Activated gamma-delta T cell treated with Interleukin-2 at 50 U/mL for 16 hours (primary cell): Measurements from ENCODE around the gene CEBPZ.
"Not testable (repeated sequence)": the region's sequence is repeated elsewhere in the genome, so short reads cannot be mapped to it uniquely, and the experiment has no call there.

Source experiments
- DNase-seq: peaks from one replicate; pipeline ENCODE4 v3.0.0-alpha.2; 2020

CEBPZ gene, protein sequence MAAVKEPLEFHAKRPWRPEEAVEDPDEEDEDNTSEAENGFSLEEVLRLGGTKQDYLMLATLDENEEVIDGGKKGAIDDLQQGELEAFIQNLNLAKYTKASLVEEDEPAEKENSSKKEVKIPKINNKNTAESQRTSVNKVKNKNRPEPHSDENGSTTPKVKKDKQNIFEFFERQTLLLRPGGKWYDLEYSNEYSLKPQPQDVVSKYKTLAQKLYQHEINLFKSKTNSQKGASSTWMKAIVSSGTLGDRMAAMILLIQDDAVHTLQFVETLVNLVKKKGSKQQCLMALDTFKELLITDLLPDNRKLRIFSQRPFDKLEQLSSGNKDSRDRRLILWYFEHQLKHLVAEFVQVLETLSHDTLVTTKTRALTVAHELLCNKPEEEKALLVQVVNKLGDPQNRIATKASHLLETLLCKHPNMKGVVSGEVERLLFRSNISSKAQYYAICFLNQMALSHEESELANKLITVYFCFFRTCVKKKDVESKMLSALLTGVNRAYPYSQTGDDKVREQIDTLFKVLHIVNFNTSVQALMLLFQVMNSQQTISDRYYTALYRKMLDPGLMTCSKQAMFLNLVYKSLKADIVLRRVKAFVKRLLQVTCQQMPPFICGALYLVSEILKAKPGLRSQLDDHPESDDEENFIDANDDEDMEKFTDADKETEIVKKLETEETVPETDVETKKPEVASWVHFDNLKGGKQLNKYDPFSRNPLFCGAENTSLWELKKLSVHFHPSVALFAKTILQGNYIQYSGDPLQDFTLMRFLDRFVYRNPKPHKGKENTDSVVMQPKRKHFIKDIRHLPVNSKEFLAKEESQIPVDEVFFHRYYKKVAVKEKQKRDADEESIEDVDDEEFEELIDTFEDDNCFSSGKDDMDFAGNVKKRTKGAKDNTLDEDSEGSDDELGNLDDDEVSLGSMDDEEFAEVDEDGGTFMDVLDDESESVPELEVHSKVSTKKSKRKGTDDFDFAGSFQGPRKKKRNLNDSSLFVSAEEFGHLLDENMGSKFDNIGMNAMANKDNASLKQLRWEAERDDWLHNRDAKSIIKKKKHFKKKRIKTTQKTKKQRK

GRCh38 chr2:37231241-37232130, at the start of gene CEBPZ, which contains the start of gene NDUFAF7:
TSS of gene CEBPZ (minus strand) at chr2:37231596. CDS start at chr2:37231567, 29 bp downstream.
TSS of gene NDUFAF7 (plus strand) at chr2:37231658. CDS start at chr2:37231706, 48 bp downstream.
- peak; percentile 83 for DNase-seq

DNA sequence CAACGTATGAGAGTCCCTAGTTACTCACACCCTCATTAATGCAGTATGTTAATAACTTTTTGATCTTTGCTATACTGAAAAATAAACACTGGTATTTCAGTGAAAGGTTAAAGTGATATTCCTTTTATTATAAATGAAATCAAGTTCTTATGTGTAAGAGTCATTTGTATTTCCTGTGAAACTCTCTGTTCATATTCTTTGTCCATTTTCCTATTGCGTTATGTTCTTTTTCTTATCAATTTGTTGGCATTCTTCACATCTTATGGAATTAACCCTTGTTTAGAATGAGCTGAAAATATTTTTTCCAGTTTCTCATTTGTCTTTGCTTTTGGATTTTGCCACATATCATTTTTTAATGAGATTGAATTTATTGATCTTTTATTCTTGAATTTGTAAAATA, 44.9 kb upstream of the CEBPZ start:
- DNase-seq: no peak

DNA sequence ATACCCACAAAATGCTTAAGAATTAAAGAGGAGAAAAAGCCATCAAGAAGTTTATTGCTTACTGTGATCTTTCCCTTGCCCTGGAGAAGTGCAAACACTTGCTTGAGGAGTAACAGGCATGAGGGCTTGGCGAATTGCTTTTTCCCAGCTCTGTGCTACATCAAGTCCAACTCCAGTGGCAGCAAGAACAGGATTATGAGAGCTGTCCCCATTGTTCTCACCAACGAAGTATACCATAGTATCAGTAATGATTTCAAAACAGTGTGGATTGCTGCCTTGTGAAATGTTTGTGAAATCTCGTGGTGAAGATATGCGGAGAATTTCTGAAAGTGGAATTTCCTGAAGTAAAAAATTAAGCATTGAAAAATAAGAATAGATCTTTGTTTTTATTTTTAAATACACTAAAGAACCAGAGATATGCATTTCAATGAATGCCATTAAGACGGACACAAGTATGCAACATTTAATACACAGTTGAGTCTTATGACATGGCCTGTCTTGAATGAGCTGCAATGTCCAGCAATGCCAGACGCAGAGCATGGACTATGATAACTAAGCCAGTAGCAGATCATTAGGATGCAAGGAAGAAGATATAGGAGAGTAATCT, 43.1 kb upstream of the CEBPZ start:
- DNase-seq: no peak

- no peak for DNase-seq
Observed at GRCh38 chr2:37271376-37272067, 40.1 kb upstream of the CEBPZ start.

DNA sequence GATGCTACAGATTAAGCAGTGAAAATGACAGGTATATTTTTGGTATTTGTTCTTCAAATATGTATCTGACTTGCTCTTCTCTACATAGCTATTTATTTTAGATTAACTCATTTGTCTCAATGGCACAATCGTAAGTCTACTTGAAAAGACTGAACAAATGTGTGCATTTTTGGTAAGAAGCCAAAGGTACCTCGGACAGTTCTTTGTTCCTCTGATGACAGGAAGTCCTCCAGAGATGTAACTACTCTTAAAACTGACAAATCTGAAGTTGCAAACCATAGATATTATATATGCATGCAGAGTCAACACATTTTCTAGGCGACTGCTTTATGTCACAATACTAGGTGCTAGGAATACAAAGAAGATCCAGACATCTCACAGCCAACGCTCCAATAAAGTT, 36.7 kb upstream of the CEBPZ start:
- DNase-seq: no peak

DNA sequence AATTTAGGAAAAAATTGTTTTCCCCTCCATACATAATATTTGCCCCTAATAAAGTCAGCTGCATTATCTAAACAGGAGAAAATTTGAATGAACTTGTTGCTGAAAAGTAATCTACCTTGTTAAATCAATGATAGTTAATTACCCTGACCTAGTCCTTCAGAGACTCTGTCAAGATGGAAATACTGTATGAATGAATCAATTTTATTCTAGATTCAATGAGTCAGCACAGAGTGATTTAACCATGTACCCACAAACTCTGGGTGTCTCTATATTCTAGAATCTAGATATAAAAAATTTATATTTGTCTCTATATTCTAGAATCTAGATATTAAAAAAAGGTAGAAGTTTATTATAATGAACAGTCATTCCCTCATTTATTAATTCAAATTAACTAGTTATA, 36.3 kb upstream of the CEBPZ start:
- no peak for DNase-seq

DNA sequence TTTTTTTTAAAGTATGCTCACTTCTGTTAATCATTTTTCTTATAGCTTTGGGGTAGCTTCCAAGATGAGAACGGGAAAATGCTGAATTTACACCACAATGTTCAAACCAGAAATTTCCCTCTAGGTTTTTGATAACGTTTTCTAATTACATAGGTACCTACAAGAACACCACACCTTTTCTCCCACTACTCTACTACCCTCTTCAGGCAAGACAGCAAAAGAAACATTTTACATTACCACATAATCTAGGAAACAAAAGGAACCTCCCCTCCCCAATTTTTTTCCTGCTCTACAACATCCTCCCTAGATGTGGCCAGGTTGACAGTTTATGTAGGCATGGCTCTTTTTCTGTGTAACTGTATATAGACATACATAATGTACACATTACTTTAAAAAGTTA, 32.4 kb upstream of the CEBPZ start:
- no peak for DNase-seq

- DNase-seq: no peak
Observed at GRCh38 chr2:37262522-37262921, 31.1 kb upstream of the CEBPZ start.

DNA sequence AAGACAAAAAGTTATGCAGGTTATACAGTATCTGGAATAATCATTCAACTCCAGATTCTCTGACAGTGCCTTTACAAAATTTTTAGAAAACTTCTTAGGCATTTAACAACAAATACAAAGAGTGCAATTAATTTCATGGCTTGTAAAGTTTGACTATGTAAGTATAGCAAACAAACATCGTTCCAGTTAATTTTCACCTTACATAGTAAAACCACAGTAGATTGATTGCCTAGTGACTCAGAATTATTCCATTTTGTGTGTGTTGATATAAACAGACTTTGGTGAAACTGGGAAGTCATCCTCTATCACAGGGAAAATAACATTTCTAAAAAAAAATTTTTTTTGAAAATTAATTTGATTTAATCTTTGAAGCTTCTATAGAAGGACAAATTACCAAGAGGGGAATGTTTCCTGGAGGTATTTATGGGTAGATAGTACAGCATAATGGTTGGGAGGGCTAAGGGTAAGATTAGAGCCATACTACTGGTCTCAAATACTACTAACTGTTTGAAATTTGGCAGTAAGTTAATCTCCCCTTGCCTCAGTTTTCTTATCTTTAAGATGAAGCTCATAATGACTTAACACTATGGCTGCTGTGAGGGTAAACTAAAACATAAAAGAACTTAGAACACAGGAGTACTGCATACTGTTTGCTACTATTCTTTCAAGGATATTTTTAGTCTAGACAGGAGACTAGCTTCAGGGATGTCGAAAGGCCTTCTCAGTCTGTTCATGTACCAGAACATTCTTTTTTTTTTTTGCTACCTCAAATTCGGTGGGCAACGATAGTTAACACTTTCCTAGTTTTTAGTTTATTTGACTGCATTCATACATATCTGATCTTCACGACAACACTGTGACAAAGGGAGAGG, 19.7 kb upstream of the CEBPZ start:
- no peak for DNase-seq

DNA sequence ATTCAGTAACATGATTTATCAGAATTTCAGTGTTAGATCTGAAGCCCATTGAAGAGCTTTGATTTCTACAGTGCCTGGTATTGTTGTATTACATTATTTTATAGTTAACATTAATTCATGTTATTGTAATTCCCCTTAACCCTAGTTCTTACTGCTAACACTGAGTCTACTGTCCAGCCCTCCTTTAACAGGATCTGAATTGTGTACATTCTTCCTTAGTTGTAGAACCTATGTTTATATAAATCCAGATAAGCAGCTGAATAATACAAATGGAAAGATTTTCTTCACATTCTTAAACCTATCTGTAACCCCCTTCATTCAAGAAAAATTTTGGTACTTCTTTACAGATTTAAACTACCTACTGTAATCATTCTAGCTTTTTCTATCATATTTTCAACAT, 14.8 kb upstream of the CEBPZ start:
- DNase-seq: no peak

DNA sequence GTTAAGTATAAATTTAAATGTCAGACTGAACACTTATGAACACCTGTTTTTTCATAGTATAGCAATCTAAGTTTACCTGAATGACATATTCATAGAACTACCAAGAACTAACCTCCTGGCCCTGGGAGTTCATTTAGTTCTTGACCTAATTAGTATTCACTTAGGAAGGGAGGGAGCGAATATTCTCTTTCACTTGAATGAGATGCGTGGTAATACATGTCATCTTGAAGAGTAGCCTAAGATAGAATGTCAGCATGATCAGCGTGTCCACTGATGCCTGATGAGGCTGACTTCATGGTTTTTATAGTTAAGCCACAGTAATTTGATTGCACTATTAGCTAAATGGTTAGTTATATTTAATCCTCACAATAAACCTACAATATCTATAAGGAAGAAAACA, 13.4 kb upstream of the CEBPZ start:
- DNase-seq: no peak

DNA sequence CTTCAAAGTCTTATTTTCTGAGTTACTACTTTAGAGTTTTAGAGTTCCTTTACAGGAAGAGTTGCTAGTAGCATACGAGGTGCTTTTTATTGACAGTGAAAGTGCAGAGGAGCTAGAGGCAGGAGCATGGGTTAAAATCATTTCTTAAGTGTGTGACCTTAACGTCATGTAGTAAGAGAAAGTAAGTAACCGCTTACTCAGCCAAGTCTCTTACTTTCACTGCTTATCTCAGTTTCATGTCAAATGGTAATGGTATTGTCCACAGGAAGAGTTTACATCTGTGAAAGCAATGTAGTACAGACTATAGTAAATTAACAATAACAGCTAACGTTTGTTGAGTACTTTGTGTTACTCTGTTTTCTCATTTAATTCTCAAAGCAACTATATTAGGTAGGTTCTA, 12.6 kb upstream of the CEBPZ start:
- DNase-seq: no peak

GRCh38 chr2:37243435-37243834, 12.0 kb upstream of the CEBPZ start:
- DNase-seq: no peak

DNA sequence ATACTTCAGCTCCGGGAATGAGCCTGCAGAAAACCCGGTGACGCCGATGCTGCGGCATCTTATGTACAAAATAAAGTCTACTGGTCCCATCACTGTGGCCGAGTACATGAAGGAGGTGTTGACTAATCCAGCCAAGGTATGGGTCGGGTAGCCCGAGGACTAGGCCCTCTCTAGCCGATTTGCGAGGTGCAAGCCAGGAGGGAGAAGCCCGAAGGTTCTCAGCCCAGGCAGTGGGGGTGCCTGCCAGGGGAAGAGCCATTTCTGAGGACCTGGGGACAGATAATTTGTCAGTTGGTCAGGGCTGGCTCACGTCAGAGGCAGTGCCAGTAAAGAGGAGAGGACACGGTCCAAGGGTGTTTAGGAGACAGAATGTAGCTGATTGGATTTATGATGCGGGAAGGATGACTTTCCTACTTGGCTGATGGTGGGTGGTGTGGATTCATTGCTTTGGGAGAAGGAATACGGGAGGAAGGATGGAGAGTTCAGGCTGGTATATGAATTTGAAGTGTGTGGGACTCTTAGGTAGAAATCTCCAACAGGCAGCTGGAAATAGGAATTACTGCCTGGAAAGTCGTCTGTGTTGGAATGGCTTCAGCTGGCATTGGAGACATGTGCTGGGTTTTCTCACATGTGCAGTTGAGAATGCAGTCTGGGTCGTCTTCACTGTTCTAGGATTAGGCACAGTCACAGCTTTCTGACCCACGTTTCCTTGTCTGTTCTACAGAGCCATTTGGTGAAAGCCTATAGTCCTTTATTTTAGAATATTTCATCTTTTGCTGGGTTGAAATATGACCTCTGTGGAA, 936 bp upstream of the CEBPZ start:
- DNase-seq: no peak

GRCh38 chr2:37230581-37230980, 815 bp downstream of the CEBPZ start:
- no peak for DNase-seq

DNA sequence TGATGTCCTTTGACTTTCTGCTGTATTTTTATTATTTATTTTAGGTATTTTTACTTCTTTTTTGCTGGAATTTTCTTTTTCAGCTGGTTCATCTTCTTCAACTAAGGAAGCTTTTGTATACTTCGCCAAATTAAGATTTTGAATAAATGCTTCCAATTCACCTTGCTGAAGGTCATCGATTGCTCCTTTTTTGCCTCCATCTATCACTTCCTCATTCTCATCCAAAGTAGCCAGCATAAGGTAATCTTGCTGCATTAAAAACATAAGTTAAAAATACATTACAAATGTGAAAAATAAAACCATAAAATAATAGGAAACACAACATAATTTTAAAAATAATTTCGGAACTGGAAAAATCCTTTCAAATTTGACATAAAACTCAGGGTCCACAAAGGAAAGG, 2.6 kb downstream of the CEBPZ start:
- DNase-seq: no peak

- no peak for DNase-seq
Observed at GRCh38 chr2:37226863-37227262, 4.5 kb downstream of the CEBPZ start.

DNA sequence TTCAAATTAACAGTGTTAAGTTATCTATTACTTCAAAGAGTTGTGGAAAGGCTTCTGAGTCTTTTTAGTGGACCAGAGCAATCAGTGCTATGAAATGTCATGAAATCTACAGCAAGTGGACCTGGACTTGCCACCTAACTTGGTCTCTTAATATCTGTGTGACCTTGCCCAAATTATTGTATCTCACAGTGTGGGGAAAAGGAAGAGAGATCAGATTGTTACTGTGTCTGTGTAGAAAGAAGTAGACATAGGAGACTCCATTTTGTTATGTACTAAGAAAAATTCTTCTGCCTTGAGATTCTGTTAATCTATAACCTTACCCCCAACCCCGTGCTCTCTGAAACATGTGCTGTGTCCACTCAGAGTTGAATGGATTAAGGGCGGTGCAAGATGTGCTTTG, 6.3 kb downstream of the CEBPZ start:
- not testable (repeated sequence) for DNase-seq

- no peak for DNase-seq
Observed at GRCh38 chr2:37224063-37224462, 7.3 kb downstream of the CEBPZ start.

GRCh38 chr2:37223131-37223530, 8.3 kb downstream of the CEBPZ start:
- DNase-seq: no peak
